Measurements from ENCODE around the gene STRN4. TPM values are rescaled to one million over a fixed set of nuclear protein-coding genes. Genes with fewer than 3 reads are reported as not detected.

Gene STRN4
- total and polyA plus RNA-seq, 2 donors (not counting 3 experiments of a cell fraction or from before 2014, with no cell fraction given), result 116 to 144 TPM

GRCh38 chr19:46691104-46691503 is 55.1 kb downstream of the STRN4 start:
- ChIA-PET CTCF (interaction anchor here (0.9 kb wide), 1 partner anchor 39 kb away, joined by 3 read pairs; no protein-coding TSS in a partner anchor), POLR2A (no interaction called here)
- no peaks in the 10 kb centered on the region for H3K27me3 ChIP-seq (ENCODE audit: control insufficient read depth in 2 of 2, insufficient read depth in 2 of 2, low read length in 2 of 2)
- H3K79me2 ChIP-seq (ENCODE audit: control insufficient read depth, insufficient read depth, low read length), result no peaks in the 10 kb centered on the region
- no peaks in the 10 kb centered on the region for H4K20me1 ChIP-seq (replicated peaks; ENCODE audit: control insufficient read depth, extremely low read depth, insufficient read depth, low read length)
- no peak overlapping the region for H3K9ac ChIP-seq (replicated peaks; ENCODE audit: extremely low read depth, insufficient read depth, low read length)
- no peak overlapping the region for H3K4me2 ChIP-seq (ENCODE audit: insufficient read depth, low read length)
- no peaks in the 10 kb centered on the region for H3K9me1 ChIP-seq (replicated peaks; ENCODE audit: control insufficient read depth, extremely low read depth, insufficient read depth, low read length)
- no peaks in the 10 kb centered on the region for H3K4me1 ChIP-seq (ENCODE audit: control insufficient read depth, extremely low read depth, insufficient read depth, low read length)
- FAIRE-seq (no peak), DNase-seq (ENCODE audit: low read depth, low spot score) (no peak)
- H3K27ac ChIP-seq (ENCODE audit: insufficient read depth, low read depth, low read length), result no peak overlapping the region
- no TSS peak for BruUV-seq (replicated peaks)
- H3K4me3 ChIP-seq (replicated peaks in 1 of 3; ENCODE audit: insufficient read depth in 1 of 3, low read depth in 1 of 3, low read length in 3 of 3), result no peak overlapping the region
- H3K36me3 ChIP-seq (ENCODE audit: control insufficient read depth in 2 of 2, extremely low read depth in 1 of 2, insufficient read depth in 2 of 2, low read length in 2 of 2), result peaks cover 25 to 71% of the 10 kb centered on the region in 2 experiments
- H3K9me3 ChIP-seq (replicated peaks; ENCODE audit: control insufficient read depth, insufficient read depth, low read length), result no peaks in the 10 kb centered on the region
- dilution Hi-C loops (cut with MboI; ENCODE audit: extremely low pct_ligation_motif_present, low sequenced_read_pairs), result no loop called here
- intact Hi-C loops (cut with micrococcal nuclease), result no loop called here
- TF ChIP-seq MYC (IDR thresholded peaks at IDR 0.05; ENCODE audit: low read depth, low read length) (no peak), POLR2AphosphoS5 (IDR thresholded peaks at IDR 0.05; ENCODE audit: insufficient read depth, low read depth, low read length) (no peak)
- H2AFZ ChIP-seq (ENCODE audit: low read depth, low read length), result no peak overlapping the region

GRCh38 chr19:46689358-46689757 is 56.9 kb downstream of the STRN4 start:
- no peak overlapping the region for H3K27ac ChIP-seq (ENCODE audit: insufficient read depth, low read depth, low read length)
- FAIRE-seq (no peak), DNase-seq (ENCODE audit: low read depth, low spot score) (no peak)
- H3K4me2 ChIP-seq (ENCODE audit: insufficient read depth, low read length), result no peak overlapping the region
- POLR2A ChIA-PET, result no interaction called here
- peaks cover 25 to 70% of the 10 kb centered on the region in 2 experiments for H3K36me3 ChIP-seq (ENCODE audit: control insufficient read depth in 2 of 2, extremely low read depth in 1 of 2, insufficient read depth in 2 of 2, low read length in 2 of 2)
- no TSS peak for BruUV-seq (replicated peaks)
- no peaks in the 10 kb centered on the region for H3K9me3 ChIP-seq (replicated peaks; ENCODE audit: control insufficient read depth, insufficient read depth, low read length)
- H3K79me2 ChIP-seq (ENCODE audit: control insufficient read depth, insufficient read depth, low read length), result no peaks in the 10 kb centered on the region
- CTCF ChIA-PET, result interaction anchor here (1.2 kb wide), 1 partner anchor 27 kb away, joined by 3 read pairs; no protein-coding TSS in a partner anchor
- H4K20me1 ChIP-seq (replicated peaks; ENCODE audit: control insufficient read depth, extremely low read depth, insufficient read depth, low read length), result no peaks in the 10 kb centered on the region
- no peaks in the 10 kb centered on the region for H3K4me1 ChIP-seq (ENCODE audit: control insufficient read depth, extremely low read depth, insufficient read depth, low read length)
- no peaks in the 10 kb centered on the region for H3K9me1 ChIP-seq (replicated peaks; ENCODE audit: control insufficient read depth, extremely low read depth, insufficient read depth, low read length)
- no peak for TF ChIP-seq POLR2A (IDR thresholded peaks at IDR 0.05; ENCODE audit: low read depth, low read length)
- no peak for TF ChIP-seq EZH2 (IDR thresholded peaks at IDR 0.05; ENCODE audit: borderline replicate concordance, low read depth, low read length, severe bottlenecking)
- TF ChIP-seq MYC (IDR thresholded peaks at IDR 0.05; ENCODE audit: low read depth, low read length), result no peak
- TF ChIP-seq POLR2AphosphoS5 (IDR thresholded peaks at IDR 0.05; ENCODE audit: insufficient read depth, low read depth, low read length), result no peak
- TF ChIP-seq MAX (IDR thresholded peaks at IDR 0.05; ENCODE audit: insufficient read depth, insufficient read length), result no peak
- TF ChIP-seq JUN (IDR thresholded peaks at IDR 0.05; ENCODE audit: borderline replicate concordance, insufficient read depth, insufficient read length, low read depth), result no peak
- TF ChIP-seq CTCF (IDR thresholded peaks at IDR 0.05; ENCODE audit: extremely low read depth in 1 of 2, insufficient read depth in 1 of 2, low read depth in 1 of 2, low read length in 2 of 2), result no peak
- no peak for TF ChIP-seq FOS (IDR thresholded peaks at IDR 0.05; ENCODE audit: borderline replicate concordance, insufficient read depth, low read length)
- no peak for TF ChIP-seq GATA2 (IDR thresholded peaks at IDR 0.05; ENCODE audit: insufficient read depth, insufficient read length, low read depth, low read length)
- intact Hi-C loops (cut with micrococcal nuclease), result no loop called here
- dilution Hi-C loops (cut with MboI; ENCODE audit: extremely low pct_ligation_motif_present, low sequenced_read_pairs), result no loop called here
- H3K27me3 ChIP-seq (ENCODE audit: control insufficient read depth in 2 of 2, insufficient read depth in 2 of 2, low read length in 2 of 2), result no peaks in the 10 kb centered on the region
- H3K9ac ChIP-seq (replicated peaks; ENCODE audit: extremely low read depth, insufficient read depth, low read length), result no peak overlapping the region
- no peak overlapping the region for H3K4me3 ChIP-seq (replicated peaks in 1 of 3; ENCODE audit: insufficient read depth in 1 of 3, low read depth in 1 of 3, low read length in 3 of 3)
- no peak overlapping the region for H2AFZ ChIP-seq (ENCODE audit: low read depth, low read length)
